ENCODE measurements around the gene TECPR1.

TECPR1 gene

GRCh38 chr7:98251601-98252424 is at the start of gene TECPR1:
TECPR1 (minus strand) TSS chr7:98252232; CDS start chr7:98246146, 6,086 bp downstream.
- peak; percentile 98 for DNase-seq

- DNase-seq, result no peak
Measured at GRCh38 chr7:98300595-98301372, 48.8 kb upstream of the TECPR1 start.

GRCh38 chr7:98297626-98298286 is 45.7 kb upstream of the TECPR1 start:
- DNase-seq, result no peak

GRCh38 chr7:98296833-98297232 is 44.8 kb upstream of the TECPR1 start:
- no peak for DNase-seq

GRCh38 chr7:98295467-98296192 is 43.6 kb upstream of the TECPR1 start:
- DNase-seq, result no peak

DNA sequence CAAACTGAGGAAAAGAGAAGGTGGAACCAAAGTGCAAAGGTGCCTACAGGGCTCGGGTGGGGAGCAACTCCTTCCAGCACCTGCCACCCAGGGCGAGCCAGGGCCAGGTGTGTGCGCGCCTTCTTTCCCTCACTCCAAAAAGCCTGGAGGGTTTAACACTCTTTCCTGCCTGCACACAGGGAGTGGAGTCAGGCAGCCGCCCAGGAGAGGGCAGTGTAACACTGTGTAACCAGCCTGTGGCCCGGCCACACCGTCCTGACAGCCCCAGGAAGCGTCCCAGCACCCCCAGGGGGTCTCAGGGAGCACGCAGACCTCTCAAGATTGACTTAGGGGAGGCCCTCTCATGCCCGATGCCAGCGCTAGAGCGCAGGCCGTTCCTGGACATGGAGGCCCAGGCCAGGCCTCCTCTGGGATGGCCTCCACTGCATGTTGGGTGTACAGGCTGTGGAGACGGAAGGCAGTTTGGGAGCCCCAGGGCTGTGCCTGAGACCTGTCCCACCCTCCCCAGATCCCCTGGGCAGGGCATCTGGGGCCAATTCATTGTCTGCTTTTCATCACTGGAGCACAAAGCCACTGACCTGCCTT is 42.9 kb upstream of the TECPR1 start:
- peak; percentile 65 for DNase-seq

DNA sequence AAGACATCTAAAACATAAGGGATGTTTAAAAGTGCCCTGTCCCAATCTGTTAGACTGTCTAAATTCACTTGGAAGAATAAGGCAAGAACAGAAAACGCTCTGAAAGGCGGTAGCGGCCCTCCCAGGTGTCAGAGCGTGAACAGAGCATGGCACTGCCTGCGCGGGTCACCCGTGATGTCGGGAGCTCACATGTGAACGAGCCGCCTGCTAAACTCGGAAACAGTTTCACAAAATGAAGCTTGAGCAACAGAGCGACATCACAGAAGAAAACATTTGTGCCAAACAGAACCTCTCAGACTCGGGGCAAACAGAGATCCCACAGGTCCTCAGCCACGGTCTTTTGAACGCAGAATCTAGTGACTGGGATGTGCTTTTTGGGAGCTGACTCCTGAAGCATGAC is 42.3 kb upstream of the TECPR1 start:
- DNase-seq, result no peak

- no peak for DNase-seq
Measured at GRCh38 chr7:98293746-98294145, 41.7 kb upstream of the TECPR1 start.

GRCh38 chr7:98293265-98293664 is 41.2 kb upstream of the TECPR1 start:
- no peak for DNase-seq

GRCh38 chr7:98291717-98292116 is 39.7 kb upstream of the TECPR1 start:
- no peak for DNase-seq

- DNase-seq, result no peak
Measured at GRCh38 chr7:98289333-98289875, 37.4 kb upstream of the TECPR1 start.

GRCh38 chr7:98288064-98288823 is 36.2 kb upstream of the TECPR1 start:
- DNase-seq, result no peak

- DNase-seq, result peak; percentile 25
Measured at GRCh38 chr7:98287486-98287959, 35.5 kb upstream of the TECPR1 start.

DNA sequence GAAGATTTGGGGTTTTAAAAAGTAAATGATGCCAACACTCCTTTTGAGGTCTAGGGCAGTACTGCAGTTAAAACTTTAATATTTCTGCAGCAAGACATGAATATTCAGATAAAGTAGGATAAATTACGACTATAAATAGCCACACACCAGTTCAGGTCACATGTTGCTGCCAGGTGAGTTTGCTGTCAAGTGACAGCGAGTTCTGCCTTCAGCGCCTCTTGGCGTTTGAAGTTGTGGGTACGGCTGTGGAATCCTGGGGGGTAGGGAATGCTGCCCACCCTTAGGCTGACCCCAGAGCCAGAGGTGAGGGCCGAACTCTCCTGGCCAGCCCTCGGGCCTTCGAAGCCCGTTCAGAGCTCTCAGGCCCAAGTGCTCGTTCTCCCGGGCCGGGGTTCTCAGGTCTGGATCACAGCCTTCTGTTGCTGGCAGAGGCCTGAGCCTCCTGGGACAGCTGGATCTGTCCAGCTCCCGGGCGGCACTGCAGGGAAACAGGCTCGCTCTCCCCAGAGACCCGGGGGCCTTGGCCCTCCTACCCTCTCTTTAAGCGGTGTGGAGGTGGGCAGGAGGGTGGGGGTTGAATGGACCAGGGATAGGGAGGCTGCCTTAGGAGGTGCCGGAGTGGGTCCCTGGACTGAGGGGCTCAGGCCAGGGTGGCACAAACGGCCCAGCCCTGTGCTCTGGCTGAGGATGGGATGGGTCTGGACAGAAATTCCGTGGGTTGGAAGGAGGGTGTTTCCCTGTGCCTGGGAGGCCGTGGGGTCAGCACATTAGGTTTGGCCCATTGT is 34.9 kb upstream of the TECPR1 start:
- no peak for DNase-seq

DNA sequence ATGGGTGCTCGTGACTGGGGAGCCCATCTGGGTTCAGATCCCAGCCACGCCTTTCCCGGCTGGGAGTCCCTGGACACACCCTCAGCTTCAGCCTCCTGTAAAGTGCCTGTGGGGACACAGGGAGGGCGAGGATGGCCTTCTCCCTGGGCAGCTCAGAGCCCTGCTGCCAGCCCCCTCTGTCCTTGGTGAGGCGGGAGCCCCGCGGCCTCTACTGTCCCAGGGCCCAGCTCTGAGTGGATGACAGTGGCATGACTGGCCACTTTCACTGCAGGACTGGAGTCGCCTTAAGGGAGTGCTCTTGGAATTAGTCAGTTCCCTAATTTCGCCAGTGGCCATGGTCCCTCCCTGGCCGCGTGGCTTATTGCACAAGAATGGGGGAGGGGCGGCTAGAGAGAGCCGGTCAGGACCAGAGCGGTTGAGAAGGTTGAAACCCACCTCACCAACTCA is 34.1 kb upstream of the TECPR1 start:
- DNase-seq, result no peak

- DNase-seq, result no peak
Measured at GRCh38 chr7:98285157-98286092, 33.4 kb upstream of the TECPR1 start.

DNA sequence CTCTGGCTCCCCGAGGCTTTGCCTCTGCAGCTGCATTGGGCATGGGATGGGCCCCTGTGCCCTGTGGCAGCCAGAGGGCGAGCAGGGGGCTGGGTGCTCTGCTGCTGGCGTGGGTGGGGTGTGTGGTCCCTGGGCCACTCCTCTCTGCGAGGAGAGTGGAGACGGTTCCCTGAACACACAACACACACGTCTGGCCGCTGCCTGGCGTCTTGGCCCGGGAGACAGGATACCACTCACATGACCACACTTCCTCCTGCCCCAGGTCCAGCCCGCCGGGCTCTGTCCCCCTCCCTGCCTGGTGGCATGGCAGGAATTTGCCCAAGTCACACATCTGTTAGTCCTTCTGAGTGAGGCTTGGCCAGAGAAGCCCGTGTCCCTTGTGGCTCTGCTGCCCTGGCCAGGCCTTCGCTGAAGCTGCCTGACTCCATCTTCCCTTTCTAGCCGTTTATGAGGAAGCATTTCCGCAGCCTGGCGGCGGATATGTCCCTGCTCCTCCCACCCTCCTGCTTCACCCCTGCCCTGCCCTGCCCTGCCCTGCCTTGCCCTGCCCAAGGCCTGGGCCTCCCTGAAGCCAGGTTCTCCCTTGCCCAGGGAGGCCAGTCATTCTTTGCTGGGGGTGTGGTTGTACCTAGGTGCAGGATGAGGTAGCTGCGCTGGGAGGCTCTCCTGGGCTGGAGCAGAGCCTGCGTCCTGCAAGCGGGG is 32.5 kb upstream of the TECPR1 start:
- DNase-seq, result no peak

GRCh38 chr7:98283887-98284222 is 31.8 kb upstream of the TECPR1 start:
- DNase-seq, result no peak
